HG03108 (cell line): ENCODE results near the gene ZNF335.
"Not testable (repeated sequence)": the region's sequence is repeated elsewhere in the genome, so short reads cannot be mapped to it uniquely, and the experiment has no call there.

Experiments
- ATAC-seq: cut with Tn5 transposase; IDR thresholded peaks from one replicate; pipeline ENCODE4 v1.9.1; 2021; ENCODE audit warnings: moderate library complexity; ENCODE audit not compliant: unreplicated experiment

ZNF335 gene

DNA sequence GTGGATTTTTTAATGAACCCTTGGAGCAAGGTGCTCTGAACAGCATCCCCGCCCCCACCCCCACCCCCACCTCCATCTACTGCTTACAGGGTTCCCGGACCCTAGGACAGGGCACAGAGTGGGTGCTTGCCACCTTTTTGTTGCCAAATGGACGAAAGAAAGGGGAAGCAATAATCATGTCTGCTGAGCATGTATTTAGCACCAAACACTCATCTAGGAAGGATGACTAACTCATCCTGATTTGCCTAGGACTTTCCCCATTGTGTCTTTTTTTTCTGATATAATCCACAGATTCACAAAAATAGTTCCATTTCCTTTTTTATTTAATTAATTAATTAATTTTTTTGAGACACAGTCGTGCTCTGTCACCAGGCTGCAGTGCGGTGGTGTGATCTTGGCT is 58.9 kb downstream of the ZNF335 start:
- ATAC-seq, result no peak

- ATAC-seq, result no peak
These were observed 59.7 kb downstream of the ZNF335 start for GRCh38 chr20:45912344-45912682.

DNA sequence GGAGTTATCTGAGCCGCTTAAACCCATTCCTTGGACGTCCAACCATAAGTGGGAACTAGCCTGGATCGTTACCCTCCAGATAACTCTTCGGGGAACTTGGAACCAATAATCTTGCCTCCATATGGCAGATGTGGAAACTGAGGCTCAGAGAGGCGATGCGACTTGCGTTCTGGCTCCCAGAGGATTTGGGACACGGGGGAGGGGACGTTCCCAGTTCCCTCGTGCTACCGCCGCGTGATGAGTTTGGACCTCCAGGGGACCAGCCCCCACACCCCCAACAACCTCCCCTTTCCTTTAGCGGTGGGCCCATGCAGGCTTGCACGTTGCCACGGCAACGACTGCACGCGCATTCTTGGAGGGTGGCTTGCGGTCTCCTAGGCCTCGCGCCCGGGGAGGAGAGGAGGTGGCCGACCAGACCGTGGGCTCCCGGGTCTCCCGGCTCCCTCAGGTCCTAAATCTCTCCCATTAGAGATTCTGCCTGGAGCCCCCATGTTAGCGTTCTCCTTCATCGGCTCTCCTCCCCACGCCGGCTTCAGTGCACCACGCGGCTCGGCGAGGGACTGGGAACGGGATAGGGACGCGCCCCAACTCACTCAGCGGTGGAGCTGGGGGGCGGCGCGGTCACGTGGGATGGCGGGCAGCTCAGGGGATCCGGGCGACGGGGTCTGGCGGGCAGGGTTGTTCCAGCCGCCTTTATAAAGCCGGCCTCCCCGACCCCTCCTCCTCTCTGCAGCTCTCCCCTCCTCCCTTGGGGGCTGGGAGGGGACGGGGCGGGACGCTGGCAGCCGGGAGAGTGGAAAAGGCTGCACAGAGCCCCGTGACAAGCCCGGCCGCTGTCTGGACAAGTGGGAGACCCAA is 60.3 kb downstream of the ZNF335 start, which contains the start of gene PLTP:
PLTP (minus strand) TSS at position 670 of the 858 bp plus-strand sequence. CDS start 703 bp downstream, outside the sequence.
- ATAC-seq, result no peak

- peak; percentile 91 for ATAC-seq
These were observed 61.1 kb downstream of the ZNF335 start for GRCh38 chr20:45910670-45911485.

DNA sequence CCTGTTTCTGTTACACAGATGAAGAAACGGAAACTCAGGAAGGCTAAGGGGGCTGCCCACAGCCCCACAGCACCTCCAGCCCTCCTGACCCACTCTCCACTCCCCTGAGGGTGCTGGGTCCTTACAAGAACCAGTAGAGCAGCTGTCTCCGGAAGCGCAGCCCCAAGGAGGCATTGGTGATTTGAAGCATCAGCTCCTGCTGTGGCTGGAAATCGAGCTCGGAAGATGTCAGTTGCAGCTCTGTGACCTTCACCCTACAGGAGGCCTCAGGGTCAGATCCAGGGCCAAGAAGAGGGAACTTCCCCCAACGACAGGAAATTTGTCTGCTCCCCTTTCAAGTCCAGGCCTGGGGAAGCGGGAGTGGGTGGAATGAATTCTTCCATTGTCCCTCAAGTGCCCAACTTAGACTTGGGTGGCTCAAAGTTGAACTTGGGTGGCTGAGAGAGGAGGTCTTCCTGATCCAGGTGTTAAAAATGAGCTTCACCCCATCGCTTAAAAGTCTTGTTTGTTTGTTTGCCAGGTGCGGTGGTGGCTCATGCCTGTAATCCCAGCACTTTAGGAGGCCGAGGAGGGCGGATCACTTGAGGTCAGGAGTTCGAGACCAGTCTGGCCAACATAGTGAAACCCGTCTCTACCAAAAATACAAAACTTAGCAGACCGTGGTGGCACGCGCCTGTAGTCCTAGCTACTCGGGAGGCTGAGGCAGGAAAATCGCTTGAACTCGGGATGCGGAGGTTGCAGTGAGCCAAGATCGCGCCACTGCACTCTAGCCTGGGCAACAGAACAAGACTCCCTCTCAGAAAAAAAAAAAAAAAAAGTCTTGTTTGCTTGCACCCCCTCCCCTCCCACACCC is 62.0 kb downstream of the ZNF335 start:
- no peak for ATAC-seq

DNA sequence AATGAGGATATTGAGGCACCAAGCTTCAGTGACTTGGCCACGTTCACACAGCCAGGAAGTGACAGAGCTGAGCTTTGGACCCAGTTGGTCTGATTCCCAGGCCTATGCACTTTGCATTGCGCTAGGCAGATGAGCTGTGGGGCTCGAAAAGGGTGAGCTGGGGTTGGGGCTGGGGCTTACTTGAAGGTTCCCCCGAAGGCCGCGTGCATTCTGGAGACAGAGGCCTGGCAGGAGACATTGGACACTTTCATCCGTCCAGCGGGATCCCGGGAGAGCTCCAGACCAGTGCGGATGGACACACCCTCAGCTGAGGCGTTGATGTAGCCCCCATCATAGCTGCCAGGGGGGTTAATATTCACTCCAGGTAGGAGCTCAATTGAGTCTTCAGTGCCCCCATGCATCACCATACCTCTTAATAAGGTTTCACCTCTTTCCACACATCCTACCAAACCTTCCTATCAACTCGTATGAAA is 62.6 kb downstream of the ZNF335 start:
- no peak for ATAC-seq

DNA sequence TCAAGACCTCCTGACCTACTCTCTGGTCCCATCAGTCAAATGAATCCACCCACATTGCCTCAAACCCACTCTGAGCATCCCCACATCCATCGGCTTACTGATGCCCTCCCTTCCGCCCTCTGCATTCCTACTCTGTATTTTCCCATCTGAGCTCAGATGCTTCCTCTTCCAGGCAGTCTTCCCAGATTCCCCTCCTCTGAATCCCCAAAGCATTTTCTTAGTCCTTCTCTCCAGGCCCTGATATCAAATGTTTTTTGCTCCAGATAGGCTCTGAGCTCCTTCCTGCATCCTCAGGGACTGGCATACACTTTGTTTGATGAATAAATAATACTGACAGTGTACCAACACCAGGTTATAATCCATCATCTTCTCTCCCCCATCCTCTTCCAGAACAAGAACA is 63.9 kb downstream of the ZNF335 start:
- ATAC-seq, result no peak

GRCh38 chr20:45907219-45907948 is 64.6 kb downstream of the ZNF335 start:
- no peak for ATAC-seq

DNA sequence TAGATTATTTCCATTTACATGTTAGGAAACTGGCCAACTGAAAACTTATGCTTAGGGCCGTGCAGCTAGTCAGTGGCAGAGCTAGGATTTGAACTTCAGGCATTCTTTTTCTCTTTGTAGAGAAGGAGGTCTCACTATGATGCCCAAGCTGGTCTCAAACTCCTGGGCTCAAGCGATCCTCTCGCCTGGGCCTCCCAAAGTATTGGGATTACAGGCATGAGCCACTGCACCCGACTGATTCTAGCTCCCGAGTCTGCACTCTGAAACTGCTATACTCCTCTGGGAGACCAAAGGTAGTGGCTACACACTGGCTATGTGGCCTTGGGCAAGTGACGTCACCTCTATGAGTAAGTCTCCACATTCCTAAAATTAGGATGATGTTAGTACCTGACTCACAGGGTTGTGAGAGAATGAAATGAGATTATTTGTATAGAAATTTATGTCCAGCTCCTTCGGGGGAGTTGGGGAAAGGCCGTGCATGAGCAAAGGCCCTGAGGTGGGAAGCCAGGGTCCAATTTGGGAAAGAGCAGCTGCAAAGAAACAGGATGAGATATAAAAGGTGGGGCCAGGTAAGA is 66.4 kb downstream of the ZNF335 start:
- no peak for ATAC-seq

DNA sequence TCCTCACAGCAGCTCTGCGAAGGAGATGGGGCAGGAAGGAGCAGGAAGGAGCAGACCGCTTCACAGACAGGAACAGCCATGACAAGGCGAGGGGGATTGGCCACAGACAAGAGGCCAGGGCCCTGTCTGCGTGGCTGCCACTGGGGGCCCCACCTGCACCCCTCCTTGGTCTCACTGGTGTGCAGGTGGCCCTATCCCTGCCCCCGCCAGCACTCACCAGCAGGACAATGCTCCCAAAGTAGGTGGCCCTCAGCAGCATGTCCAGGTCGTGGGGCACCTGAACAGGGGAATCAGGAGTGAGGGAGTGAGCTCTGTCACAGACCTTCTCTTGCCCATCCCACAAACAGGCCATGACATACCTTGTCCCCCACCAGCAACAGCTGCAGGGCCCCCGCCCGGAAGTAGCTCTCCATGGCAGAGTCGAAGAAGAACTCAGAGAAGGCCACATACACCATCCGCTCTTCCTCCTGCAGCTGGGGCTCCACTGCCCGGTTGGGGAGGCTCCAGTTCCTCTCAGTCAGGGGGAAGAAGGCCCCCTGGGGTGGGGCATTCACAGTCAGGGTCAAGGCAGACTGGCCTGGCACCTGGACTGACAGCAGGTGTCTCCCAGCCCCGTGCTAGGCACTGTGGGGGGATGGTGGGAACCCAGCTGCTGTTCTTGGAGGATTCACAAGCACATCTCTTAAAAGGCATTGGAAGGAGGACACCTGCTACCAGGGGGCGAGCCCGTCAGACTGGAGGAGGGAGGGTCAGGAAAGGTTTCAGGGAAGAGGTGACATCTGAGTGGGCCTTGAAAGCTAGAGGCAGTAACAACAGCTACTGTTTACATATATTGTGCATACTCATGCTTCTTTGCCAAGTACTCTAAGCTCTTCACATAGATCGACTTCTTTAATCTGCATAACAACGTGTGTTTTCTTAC is 67.2 kb downstream of the ZNF335 start:
- no peak for ATAC-seq

- ATAC-seq, result no peak
These were observed 69.8 kb downstream of the ZNF335 start for GRCh38 chr20:45902199-45902701.

DNA sequence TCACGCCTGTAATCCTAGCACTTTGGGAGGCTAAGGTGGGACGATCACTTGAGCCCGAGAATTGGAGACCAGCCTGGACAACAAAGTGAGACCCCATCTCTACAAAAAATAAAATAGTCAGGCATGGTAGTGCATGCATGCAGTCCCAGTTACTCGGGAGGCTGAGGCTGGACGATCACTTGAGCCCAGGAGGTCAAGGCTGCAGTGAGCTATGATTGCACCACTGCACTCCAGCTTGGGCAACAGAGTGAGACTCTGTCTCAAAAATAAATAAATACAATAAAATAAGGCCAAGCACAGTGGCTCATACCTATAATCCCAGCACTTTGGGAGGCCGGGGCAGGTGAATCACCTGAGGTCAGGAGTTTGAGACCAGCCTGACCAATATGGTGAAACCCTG is 70.7 kb downstream of the ZNF335 start:
- not testable (repeated sequence) for ATAC-seq

- no peak for ATAC-seq
These were observed 72.8 kb downstream of the ZNF335 start for GRCh38 chr20:45899046-45899835.
